Measurements from ENCODE around the gene PXMP4.

The PXMP4 gene

DNA sequence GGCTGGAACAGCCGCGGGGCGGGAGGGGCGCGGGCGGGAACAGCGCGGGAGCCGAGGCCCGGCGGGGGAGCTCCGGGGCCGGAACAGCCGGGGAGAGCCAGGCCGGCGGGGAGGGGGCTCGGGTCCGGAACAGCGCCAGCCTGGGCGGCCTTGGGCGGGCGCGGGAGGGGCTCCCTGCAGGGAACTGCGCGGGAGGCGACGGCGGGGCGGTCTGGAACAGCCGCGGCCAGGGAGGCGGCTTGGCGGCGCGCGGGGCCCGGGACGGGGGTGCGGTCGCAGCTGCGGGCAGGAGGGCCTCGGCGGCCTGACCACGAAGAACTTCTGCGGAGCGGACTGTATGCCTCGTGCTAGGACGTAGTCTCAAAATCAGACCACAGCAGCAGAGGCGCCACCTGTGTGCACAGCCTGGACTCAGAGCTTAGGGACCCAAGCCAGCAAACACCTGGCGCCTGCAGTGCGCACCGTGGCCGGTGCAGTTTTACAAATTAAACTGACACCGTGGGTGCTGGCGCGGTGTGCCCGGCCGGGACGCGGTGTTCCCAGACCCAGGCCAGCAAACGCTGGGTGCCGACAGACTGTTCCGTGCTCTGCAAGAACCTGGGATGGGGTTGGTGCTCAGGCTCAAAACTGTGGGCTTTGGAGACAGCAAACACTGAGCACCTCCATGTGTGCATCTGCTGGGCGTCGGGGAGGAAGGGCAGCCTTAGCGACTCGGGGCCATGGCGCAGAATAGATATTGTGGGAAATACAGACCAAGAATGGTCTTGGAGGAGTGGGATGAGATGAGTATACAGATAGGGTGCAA, 12.3 kb upstream of the PXMP4 start:
- DNase-seq (ENCODE audit: low read depth), result no peak
- peak overlapping the region; percentile 81 for H3K4me3 ChIP-seq (ENCODE audit: low read depth, low read length)
- TF ChIP-seq, protein P1, sequence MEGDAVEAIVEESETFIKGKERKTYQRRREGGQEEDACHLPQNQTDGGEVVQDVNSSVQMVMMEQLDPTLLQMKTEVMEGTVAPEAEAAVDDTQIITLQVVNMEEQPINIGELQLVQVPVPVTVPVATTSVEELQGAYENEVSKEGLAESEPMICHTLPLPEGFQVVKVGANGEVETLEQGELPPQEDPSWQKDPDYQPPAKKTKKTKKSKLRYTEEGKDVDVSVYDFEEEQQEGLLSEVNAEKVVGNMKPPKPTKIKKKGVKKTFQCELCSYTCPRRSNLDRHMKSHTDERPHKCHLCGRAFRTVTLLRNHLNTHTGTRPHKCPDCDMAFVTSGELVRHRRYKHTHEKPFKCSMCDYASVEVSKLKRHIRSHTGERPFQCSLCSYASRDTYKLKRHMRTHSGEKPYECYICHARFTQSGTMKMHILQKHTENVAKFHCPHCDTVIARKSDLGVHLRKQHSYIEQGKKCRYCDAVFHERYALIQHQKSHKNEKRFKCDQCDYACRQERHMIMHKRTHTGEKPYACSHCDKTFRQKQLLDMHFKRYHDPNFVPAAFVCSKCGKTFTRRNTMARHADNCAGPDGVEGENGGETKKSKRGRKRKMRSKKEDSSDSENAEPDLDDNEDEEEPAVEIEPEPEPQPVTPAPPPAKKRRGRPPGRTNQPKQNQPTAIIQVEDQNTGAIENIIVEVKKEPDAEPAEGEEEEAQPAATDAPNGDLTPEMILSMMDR (IDR thresholded peaks at IDR 0.05; ENCODE audit: insufficient read depth, low read depth, low read length, missing control alignments), result no peak

DNA sequence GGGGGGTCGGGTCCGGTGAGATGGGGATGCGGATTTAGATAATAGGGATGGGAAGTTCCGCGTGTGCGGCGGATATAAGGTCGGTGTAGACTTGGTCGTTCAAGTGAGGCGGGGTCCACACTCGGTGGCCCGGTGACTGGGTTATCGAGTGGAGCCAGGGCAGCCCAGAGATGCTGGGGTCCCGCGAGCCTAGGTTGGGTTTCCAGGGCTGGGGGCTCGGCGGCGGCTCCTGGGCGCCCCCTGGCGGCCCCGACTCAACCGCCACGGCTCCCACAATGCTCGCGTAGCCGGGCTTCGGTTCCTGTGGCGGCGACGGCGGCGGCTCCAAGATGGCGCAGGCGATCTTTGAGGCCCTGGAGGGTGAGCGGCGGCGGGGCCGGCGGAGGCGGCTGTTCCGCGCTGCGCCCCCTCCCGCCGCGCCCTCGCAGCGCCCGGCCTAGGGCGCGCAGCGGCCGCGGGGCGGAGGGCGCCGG, 11.6 kb upstream of the PXMP4 start, which contains the start of gene ZNF341:
Gene ZNF341, plus strand, starts transcription at position 304 of the 473 bp plus-strand sequence. Its CDS starts 26 bp downstream, at position 330.
- TF ChIP-seq, protein P1 (IDR thresholded peaks at IDR 0.05; ENCODE audit: insufficient read depth, low read depth, low read length, missing control alignments), result peak; percentile 76
- peak within 1 kb of the TSS; percentile 81 for H3K4me3 ChIP-seq (ENCODE audit: low read depth, low read length)
- peak; percentile 95 for DNase-seq (ENCODE audit: low read depth)

DNA sequence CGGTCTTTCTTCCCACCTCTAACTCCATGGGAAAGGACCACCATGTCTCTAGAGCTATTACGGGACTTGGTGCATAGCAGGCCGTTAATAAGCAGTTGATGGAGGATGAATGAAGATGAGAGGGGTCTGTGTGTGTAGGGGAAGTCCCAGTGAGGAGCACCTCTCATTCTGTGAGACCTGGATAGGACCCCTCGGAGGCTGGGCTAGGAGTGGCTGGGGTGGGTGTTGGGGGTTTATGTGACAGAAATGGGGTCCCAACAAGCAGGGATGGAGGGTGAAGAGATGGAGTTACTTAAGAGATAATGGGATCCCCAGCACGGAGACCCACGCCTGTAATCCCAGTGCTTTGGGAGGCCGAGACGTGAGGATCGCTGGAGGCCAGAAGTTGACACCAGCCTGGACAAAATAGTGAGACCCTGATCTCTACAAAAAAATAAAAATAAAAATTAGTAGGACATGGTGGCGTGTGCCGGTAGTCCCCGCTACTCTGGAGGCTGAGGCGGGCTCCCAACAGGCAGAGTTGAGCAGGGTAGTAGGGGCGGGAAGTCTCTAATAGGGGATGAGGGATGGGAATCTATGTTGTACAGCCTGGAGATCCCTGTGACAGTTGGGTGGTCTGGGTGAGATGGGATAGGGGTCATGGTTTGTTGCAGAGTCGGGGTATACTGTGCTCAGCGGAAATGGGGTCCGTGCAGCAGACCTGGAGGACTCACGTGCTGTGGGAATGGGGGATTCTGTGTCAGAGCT, 11.0 kb upstream of the PXMP4 start:
- TF ChIP-seq, protein P1 (IDR thresholded peaks at IDR 0.05; ENCODE audit: insufficient read depth, low read depth, low read length, missing control alignments), result no peak
- no peak for DNase-seq (ENCODE audit: low read depth)
- H3K4me3 ChIP-seq (ENCODE audit: low read depth, low read length), result peak overlapping the region; percentile 69

DNA sequence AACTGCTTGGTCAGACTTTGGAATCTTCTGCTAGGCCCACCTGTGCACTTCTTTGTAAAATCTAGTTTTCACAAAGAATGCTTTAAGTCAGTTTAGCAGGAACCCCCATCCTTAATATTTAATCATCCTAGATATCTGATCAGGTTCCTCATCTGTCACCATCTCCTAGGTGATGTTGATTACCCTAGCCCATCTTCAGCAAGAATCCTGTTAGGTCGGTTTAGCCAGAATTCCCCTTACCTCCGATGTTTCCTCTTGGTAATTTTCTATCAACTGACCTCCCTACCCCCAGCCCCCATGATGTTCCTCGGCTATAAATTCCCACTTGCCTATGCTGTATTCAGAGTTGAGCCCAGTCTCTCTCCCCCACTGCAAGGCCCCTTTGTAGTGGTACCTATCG, 9.0 kb upstream of the PXMP4 start:
- TF ChIP-seq, protein P1 (IDR thresholded peaks at IDR 0.05; ENCODE audit: insufficient read depth, low read depth, low read length, missing control alignments), result no peak
- no peak overlapping the region for H3K4me3 ChIP-seq (ENCODE audit: low read depth, low read length)
- no peak for DNase-seq (ENCODE audit: low read depth)

DNA sequence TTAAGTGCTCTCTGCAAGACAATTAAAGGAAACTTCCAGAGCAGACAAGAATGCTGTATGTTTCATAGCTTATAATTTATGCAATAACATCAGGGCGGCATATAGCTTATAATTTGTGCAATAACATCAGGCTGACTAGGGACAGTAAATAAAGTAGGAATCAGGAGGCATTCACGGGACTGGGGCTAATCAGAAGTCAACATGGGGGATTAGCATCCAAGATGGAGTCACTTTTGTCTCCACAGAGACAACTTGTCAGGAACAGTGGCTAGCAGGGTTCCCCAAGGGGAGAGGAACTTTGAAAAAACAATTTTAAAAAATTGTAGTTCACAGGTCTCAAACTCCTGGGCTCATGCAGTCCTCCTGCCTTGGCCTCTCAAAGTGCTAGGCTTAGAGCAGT, 8.4 kb upstream of the PXMP4 start:
- TF ChIP-seq, protein P1 (IDR thresholded peaks at IDR 0.05; ENCODE audit: insufficient read depth, low read depth, low read length, missing control alignments), result no peak
- DNase-seq (ENCODE audit: low read depth), result no peak
- H3K4me3 ChIP-seq (ENCODE audit: low read depth, low read length), result no peak overlapping the region

DNA sequence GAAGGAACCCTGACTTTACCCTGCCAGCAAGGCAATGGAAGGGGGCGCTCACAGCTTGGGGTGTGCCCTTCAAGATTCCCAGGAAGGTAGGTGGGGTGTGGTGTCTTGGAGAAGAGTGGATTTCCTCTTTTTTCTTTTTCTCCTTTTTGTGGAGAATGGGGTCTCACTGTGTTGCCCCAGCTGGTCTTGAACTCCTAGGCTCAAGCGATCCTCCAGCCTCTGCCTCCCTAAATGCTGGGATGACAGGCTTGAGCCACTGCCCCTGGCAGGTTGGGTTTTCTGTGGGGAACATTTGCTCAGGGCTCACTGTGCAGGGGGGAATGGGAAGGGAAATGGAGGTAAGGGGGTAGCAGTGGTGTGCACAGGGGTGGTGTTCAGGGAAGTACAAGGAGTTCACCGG, 7.7 kb upstream of the PXMP4 start:
- no peak overlapping the region for H3K4me3 ChIP-seq (ENCODE audit: low read depth, low read length)
- DNase-seq (ENCODE audit: low read depth), result no peak
- TF ChIP-seq, protein P1 (IDR thresholded peaks at IDR 0.05; ENCODE audit: insufficient read depth, low read depth, low read length, missing control alignments), result no peak

Data from GM12865 (cell line).